Effector memory CD4-positive, alpha-beta T cell (primary cell): ENCODE results near the gene CTSZ.
"Not testable (repeated sequence)": the region's sequence is repeated elsewhere in the genome, so short reads cannot be mapped to it uniquely, and the experiment has no call there.

Experiments
- DNase-seq, 3 donors: peaks; one replicate each; pipeline ENCODE4 v3.0.0-alpha.2; 2020
- H3K27ac ChIP-seq: 2 replicates; pipeline ENCODE4 v1.7.0; 2013; ENCODE audit warnings: mild to moderate bottlenecking, low read length, moderate library complexity; ENCODE audit not compliant: insufficient read depth, poor library complexity, severe bottlenecking
- H3K27me3 ChIP-seq: replicated peaks from 2 replicates; pipeline ENCODE4 v1.7.0; 2013; ENCODE audit warnings: mild to moderate bottlenecking, low read length; ENCODE audit not compliant: insufficient read depth, control insufficient read depth, poor library complexity, severe bottlenecking
- H3K36me3 ChIP-seq: 2 replicates; pipeline ENCODE4 v1.7.0; 2013; ENCODE audit warnings: mild to moderate bottlenecking, low read length, moderate library complexity; ENCODE audit not compliant: control insufficient read depth, insufficient read depth
- H3K4me1 ChIP-seq: 2 replicates; pipeline ENCODE4 v1.7.0; 2013; ENCODE audit warnings: low read length, mild to moderate bottlenecking; ENCODE audit not compliant: control insufficient read depth, insufficient read depth, poor library complexity, severe bottlenecking
- H3K4me3 ChIP-seq: 2 replicates; pipeline ENCODE4 v1.7.0; 2013; ENCODE audit warnings: low read length, low read depth, mild to moderate bottlenecking; ENCODE audit not compliant: insufficient read depth, poor library complexity, severe bottlenecking
- H3K9me3 ChIP-seq: 2 replicates; pipeline ENCODE4 v1.7.0; 2013; ENCODE audit warnings: mild to moderate bottlenecking, low read length, moderate library complexity; ENCODE audit not compliant: control insufficient read depth

Gene CTSZ

GRCh38 chr20:59014680-59015389 is 7.8 kb upstream of the CTSZ start:
- H3K27me3 ChIP-seq = no peaks in the 10 kb centered on the region
- H3K9me3 ChIP-seq = no peaks in the 10 kb centered on the region
- H3K27ac ChIP-seq = no peak overlapping the region
- H3K36me3 ChIP-seq = no peaks in the 10 kb centered on the region
- H3K4me3 ChIP-seq = no peak overlapping the region
- DNase-seq = no peak
- H3K4me1 ChIP-seq = peaks cover 15% of the 10 kb centered on the region

- Histone ChIP-seq H3K27ac (no peak overlapping the region), H3K4me1 (peaks cover 15% of the 10 kb centered on the region), H3K36me3 (no peaks in the 10 kb centered on the region), H3K4me3 (no peak overlapping the region), H3K27me3 (no peaks in the 10 kb centered on the region), H3K9me3 (no peaks in the 10 kb centered on the region)
- DNase-seq = no peak
Observed at GRCh38 chr20:59013959-59014608, 7.0 kb upstream of the CTSZ start.

- Histone ChIP-seq H3K27me3 (no peaks in the 10 kb centered on the region), H3K4me3 (no peak overlapping the region), H3K4me1 (peaks cover 15% of the 10 kb centered on the region), H3K27ac (no peak overlapping the region), H3K9me3 (no peaks in the 10 kb centered on the region), H3K36me3 (no peaks in the 10 kb centered on the region)
- no peak for DNase-seq
Observed at GRCh38 chr20:59013031-59013951, 6.2 kb upstream of the CTSZ start.

GRCh38 chr20:59011874-59012157 is 4.8 kb upstream of the CTSZ start:
- H3K27me3 ChIP-seq, H3K36me3 ChIP-seq, DNase-seq, H3K9me3 ChIP-seq, H3K4me3 ChIP-seq, H3K27ac ChIP-seq: not testable (repeated sequence)
- peaks cover 20% of the 10 kb centered on the region for H3K4me1 ChIP-seq

GRCh38 chr20:59010995-59011873 is 4.2 kb upstream of the CTSZ start:
- Histone ChIP-seq H3K4me3 (no peak overlapping the region), H3K36me3 (no peaks in the 10 kb centered on the region), H3K27ac (no peak overlapping the region), H3K27me3 (no peaks in the 10 kb centered on the region), H3K9me3 (no peaks in the 10 kb centered on the region), H3K4me1 (peaks cover 24% of the 10 kb centered on the region)
- DNase-seq = no peak

GRCh38 chr20:59010321-59010994 is 3.4 kb upstream of the CTSZ start:
- H3K4me1 ChIP-seq = peaks cover 32% of the 10 kb centered on the region
- H3K27ac ChIP-seq = no peak overlapping the region
- no peak for DNase-seq
- no peak overlapping the region for H3K4me3 ChIP-seq
- H3K27me3 ChIP-seq = no peaks in the 10 kb centered on the region
- no peaks in the 10 kb centered on the region for H3K36me3 ChIP-seq
- H3K9me3 ChIP-seq = no peaks in the 10 kb centered on the region

GRCh38 chr20:59008715-59009336 is 1.8 kb upstream of the CTSZ start:
- no peaks in the 10 kb centered on the region for H3K27me3 ChIP-seq
- peaks cover 38% of the 10 kb centered on the region for H3K4me1 ChIP-seq
- no peak overlapping the region for H3K27ac ChIP-seq
- H3K4me3 ChIP-seq = no peak overlapping the region
- DNase-seq = no peak
- H3K9me3 ChIP-seq = no peaks in the 10 kb centered on the region
- no peaks in the 10 kb centered on the region for H3K36me3 ChIP-seq

- H3K36me3 ChIP-seq = no peaks in the 10 kb centered on the region
- H3K27me3 ChIP-seq = no peaks in the 10 kb centered on the region
- peaks cover 31% of the 10 kb centered on the region for H3K4me1 ChIP-seq
- DNase-seq = no peak
- no peak overlapping the region for H3K27ac ChIP-seq
- H3K9me3 ChIP-seq = no peaks in the 10 kb centered on the region
- H3K4me3 ChIP-seq = peak overlapping the region; percentile 65
Observed at GRCh38 chr20:59007665-59008511, 834 bp upstream of the CTSZ start.
